GM18868 (cell line): ENCODE results near the gene PKP4.

ENCODE experiments used
- ATAC-seq: cut with Tn5 transposase; IDR thresholded peaks from one replicate; pipeline ENCODE4 v1.9.1; 2021; ENCODE audit warnings: mild to moderate bottlenecking, moderate library complexity; ENCODE audit not compliant: unreplicated experiment

Gene PKP4

DNA sequence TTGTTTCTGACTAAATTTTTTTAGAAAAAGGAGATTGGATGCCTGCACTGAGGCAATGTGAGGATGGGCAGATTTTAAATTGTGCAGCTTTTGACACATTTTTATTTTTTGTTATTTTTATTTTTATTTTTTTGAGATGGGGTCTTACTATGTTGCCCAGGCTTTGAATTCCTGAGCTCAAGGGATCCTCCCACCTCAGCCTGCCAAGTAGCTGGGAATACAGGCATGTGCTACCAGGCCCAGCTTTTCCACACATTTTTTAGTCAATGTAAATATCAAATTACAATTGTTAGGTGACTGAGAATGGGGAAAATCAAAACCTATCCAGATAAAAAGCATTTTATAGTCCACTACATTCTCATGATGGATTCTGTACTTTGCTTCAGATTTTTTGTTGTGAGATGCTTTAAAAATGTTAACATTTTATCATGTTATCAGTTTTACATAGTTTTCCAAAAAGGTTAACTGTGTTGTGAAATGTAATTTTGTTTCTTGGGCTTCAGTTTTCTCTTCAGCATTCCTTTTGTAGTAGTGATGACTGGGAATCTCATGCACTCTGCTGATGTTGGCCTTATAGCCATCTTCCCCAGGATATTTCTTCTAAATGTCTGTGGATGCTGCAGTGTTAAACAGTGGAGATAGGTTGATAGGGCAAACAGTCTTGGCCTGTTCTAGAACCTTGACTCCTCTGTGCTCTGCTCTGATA lies 41.4 kb downstream of the PKP4 start:
- ATAC-seq: no peak

DNA sequence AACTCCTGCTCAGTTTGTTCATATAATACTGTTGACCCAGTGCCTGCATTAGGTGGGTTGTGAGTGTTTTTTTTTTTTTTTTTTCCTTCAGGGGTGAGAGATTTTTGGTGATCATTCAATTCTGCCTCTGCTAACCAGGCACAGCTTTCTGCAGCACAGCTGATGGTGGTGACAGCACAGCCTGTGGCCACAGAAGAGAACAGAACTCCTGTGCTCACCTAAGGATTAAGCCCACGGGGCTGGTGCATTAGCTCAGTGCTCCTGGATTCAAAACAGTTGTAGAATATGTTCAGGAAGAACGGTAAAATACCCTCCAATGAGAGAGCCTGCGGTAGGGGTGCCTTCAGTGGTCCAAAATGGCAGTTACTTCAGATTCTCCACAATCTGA lies 42.0 kb downstream of the PKP4 start:
- ATAC-seq: peak; percentile 58

DNA sequence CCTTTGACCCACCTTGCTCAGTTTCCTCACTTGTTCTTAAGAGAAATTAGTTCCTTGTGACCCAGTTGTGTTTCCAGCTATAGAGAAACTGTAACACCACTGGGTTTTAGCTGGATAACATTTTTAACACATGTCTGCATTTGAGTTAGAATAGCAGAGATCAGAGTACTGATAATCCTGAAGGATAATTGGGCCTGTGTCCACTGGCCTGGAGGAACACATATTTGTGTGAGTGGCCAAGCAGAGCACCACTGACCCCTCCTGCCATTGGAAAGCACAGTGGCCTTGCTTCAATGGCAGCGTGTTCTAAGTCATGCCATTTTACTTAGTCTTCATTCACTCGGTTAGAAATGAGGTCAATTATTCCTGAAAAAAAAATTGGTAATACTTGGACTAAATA lies 42.6 kb downstream of the PKP4 start:
- ATAC-seq: no peak

DNA sequence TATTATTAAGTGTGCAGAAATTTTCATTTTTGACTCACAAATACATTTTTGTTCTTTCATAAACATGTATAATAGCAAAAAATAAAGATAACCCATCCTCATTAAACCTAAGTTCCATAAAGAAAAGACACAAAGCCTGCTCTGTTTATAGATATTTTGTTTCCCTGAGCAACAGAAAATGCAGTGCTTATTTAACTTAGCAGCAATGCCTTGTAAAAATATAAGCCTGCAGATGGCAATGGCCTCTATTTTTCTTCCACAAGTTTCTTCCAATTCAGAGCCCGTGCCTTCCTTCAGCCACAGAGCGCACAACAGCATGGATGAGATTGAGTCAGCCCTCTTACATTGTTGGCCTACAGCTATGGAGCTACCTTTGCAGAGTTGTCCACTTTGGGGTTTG lies 43.6 kb downstream of the PKP4 start:
- no peak for ATAC-seq

DNA sequence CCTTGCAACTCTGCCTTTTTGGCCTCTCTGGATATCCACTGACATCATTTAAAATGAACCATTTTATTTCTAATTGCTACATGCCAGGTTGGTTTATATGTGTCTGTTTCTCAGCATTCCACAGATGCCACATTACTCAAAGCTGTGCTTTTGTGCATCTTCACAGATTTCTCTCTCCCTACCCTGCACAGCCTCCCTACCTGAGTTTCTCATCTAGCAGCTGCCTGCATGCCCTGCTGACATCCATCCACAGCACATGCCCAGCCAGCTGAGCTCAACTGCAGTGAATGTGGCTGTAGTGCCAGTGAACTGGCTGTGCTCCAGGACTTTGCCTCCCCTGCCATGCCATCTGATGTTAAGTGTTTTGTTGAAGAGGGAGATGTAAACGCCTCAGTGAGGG lies 44.5 kb downstream of the PKP4 start:
- no peak for ATAC-seq

DNA sequence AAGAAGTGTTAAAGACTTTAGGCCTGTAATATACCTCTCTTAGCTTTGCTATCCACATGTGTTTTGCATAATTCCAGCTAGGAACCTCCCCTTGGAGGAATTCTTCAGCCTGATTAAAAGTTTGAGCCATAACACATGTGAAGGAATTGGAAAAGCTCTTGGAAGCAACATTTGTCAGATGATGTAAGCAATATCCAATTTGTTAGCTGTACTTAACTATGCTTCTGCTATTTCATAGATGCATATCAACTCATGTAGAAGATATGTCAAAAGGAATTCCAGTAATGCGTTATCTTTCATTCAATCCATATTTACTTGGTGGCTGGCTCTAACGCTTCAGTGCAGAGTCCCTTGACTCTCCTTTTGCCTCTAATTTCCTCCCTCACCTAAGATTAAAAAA lies 46.2 kb downstream of the PKP4 start:
- ATAC-seq: no peak

DNA sequence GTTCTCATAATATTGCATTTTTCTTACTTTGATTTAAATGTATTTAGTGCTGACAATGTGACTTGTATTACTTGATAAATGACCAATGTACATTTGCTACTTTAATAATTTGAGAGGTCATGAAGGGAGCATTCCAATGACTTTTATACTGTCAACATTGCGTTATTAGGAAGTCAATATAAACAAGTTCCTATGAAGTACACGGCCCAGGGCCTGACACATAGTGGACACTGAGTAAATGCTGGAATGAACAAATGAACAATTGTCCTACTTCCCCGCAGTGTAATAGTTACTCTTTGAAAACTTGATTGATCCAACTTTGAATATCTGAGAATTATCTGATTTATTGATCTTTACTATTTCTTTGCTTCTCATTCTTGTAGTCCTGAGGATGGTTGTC lies 47.3 kb downstream of the PKP4 start:
- no peak for ATAC-seq

DNA sequence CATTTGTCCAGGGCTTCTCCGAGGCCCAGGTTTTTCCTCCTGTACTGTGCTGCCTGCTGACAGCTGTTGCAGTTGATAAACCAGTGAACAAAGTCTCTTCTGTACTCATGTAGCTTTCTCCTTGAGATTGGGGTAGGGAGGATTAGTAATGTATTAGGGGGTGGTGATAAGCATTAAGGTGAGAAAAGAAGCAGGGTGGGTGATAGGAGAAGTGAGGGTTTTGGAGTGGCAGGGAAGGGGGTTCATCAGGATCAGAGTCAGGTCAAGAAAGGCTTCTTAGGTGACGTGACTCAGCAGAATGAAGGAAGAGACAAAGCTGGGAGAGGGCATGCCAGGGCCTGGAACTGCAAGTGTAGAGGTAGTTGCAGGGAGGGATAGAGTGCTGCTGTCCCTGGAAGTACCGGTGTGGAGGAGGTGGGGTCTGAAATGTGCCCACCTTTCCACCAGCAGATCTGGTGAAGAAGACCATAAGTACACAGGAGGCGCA lies 48.7 kb downstream of the PKP4 start:
- ATAC-seq: no peak

DNA sequence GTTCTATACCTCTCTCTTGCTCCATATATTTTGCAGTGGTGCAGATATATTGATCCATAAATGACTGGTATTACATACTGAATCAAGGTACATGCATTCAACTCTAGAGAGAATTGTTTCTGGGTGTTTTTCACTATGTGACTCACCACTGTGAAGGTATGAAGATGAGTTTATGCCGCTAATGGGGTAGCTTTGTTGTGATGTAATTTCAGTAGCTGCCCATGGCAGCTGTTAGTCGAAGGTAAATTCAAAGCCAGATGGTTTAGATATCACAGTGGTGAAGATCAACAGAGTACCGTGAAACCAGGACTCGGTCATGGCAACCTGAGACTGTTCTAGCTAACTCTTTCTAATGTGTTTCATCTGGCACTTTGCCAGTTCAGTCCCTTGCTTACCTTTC lies 50.4 kb downstream of the PKP4 start:
- ATAC-seq: peak; percentile 65

DNA sequence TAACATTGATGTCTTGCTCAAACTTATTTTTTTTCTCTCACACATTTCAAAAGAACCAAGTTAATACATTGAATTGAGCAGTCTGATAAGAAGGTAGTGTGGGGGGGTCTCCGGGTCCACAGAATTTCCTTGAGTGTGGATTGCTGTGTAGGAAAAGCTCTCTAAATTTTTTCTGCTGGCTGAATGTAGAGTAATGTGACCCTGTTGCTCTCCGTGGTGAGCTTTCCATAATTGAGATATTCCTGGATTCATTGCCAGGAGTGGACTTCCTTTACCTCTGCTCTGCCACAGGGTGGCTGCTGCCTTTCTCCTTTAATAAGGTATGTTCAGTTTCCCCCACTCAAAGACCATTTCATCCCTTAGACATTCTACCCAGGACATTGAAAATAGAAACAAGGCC lies 50.9 kb downstream of the PKP4 start:
- no peak for ATAC-seq

DNA sequence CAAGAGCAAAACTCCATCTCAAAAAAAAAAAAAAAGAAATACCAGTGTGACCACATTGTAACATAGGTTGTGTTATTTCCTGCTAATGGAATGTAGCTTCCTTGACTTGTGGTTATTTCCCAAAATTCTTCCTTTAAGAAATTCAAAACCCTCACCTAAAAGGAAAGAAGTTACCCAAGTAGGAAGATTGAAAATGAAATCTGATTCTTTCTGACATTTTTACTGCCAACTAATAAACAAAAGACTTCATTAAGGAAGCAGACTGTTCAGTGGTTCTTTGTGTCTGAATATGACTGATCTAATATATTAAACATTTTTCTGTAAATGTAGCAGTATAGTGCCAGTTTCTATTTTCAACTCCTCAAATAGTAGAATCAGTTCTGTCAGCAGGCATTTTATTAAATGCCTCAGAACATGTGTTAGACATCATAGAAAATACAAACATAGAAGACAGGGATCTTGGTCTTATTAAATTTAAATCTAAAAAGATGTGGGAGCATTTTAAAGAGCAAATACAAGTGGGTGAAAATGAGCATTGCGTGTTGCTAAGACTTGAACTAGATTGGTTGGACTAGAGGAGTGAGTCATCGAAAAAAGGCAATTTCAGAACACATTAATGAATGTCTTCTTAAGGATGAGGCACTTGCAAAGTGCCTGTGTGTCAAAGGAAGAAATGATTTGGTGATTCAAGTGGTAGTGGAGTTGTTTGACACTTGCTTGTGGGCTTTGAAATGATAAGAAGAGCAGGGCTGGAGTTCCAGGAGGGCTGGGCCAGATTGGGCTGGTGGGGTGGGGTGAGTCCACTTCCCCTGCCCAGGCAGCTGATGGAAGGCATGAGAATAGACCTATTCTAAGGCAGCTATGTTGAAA lies 53.4 kb downstream of the PKP4 start:
- ATAC-seq: no peak

DNA sequence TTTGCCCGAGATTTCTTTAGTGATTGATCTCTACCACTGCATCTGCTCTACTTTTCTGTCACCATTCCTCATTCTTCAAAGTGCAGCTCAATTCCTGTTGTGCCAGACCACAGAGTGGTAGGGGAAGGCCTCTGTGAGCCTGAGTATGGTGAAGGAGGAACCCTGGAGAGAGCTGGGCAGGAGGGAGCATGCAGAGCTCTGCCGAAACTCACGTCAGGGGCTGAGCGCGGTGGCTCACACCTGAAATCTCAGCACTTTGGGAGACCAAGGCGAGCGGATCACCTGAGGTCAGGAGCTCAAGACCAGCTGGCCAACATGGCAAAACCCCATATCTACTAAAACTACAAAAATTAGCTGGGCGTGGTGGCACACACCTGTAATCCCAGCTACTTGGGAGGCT lies 54.1 kb downstream of the PKP4 start:
- ATAC-seq: no peak

DNA sequence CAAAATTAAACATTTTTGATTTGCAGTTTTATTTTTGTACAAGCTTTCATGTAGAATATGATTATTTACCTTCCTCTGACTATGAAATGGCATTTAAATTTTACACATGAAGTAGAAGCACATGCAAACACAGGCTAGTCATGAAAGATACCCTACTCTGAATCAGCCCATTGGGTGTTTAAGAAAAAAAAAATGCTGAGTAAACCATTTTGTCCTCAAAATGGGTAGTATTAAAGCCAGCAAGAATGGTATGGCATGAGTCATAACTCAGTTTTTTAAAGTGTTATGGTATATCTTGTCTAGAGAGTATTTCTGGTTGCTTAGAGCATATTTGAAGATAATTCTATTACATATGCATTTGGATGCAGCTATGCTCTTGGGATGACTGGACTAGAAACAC lies 55.0 kb downstream of the PKP4 start:
- ATAC-seq: no peak

DNA sequence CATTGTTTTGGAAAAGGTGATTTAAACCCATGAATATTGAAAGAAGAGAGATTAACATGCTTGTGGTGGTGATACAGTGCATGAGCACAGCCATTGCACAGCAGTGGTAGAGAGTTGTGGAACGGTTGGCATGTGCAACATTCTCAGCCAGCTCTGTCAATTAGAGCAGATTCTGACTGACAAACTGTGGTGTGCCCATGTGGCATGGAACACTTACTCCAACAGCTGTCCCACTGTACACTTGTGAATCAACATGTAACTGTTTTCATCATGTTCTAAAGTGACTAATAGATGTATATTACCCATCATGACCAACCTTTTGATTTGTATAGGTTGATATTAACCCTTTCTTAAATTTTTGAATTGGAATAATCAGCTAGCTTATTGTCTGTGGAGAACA lies 55.6 kb downstream of the PKP4 start:
- no peak for ATAC-seq

DNA sequence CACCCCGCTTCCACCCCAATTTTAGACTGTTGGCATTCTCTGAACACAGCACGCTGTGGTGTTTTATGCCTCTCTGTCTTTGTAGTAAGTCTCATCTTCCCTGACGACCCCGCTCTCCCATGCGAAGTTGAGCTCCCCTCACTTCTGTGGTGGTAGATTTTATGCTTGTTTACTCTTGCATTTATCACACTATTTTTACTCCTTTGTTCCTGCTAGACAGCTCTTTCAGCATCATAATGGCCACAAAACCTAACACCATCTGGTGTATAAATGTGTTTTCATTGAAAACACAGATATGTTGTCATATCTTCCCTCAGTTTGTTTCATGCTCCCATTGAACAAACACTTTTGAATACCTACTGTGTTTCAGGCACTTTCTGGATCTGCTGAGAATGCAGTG lies 57.1 kb downstream of the PKP4 start:
- no peak for ATAC-seq

DNA sequence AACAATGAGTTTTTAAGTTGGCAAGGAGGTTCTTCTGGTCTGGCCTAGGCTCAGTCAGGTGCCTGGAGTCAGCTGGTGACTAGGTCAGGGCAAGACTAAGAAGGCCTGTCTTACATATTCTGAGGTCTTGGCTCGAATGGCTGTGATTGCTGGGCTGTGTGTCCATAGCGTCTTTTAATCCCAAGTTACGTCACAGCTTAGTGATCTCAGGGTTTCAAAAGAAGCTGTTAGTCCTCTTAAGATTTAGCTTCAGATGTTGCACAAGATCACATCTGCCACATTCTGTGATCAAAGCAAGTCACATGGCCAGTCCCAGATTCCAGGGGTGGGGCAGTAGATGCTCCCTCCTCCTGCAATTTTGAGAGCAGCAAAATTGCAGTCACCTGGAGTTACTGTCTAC lies 61.3 kb downstream of the PKP4 start:
- ATAC-seq: no peak

DNA sequence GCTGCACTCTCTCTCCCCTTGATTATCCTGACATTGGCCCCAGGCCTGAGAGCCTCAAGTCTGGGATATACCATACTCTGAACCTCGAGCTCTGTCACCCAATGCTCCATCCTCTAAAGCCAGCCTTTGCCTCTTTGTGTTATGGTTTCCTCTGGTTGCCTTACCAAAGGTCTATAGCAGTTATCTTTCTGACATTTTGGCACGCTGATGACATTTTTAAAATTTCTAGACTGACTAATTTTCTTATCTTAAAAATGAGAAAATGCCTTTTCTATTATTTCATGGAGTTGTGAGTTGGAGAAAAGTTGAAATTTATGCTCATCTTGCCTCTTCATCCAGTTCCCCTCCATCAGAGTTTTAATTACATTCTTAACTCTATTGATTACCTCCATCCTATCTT lies 62.7 kb downstream of the PKP4 start:
- ATAC-seq: no peak

DNA sequence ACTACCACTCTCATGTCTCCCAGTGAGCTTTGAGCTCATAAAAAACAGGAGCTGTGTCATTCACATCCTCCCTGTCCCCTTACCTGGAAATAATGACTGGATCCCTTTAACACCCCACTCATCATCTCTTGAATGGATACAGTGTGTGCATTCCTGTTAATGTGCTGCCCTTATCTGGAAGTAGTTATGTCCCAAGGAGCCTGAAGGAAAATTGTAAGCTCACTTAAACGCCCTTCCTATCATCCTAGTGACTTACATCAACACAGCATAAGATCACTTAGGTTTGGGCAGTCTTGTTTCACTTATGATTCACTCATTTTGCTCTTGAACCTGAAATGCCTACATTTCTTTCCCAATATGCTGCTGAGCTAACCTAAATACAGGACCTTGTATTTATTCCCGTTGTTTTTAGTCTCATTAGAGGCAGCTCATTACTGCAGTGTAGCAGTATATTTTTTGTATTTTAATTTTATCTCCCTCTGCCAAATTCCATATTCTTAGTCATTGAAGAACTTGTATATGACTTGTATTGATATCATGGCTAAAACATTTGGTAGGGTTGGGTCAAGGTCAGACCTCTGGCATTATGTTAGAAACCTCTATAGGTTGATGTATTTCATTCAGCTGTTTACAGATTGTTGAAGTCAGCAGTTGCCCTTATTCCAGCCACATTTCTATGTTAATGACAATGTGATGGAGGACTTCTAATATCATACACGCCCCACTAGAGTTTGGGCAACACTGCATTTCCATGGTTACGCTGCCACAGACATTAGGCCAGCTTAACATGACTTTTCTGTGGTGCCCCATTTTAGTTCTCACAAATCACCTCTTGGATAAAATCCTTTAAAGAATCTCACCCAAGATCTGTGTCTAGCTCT lies 72.9 kb downstream of the PKP4 start:
- no peak for ATAC-seq

DNA sequence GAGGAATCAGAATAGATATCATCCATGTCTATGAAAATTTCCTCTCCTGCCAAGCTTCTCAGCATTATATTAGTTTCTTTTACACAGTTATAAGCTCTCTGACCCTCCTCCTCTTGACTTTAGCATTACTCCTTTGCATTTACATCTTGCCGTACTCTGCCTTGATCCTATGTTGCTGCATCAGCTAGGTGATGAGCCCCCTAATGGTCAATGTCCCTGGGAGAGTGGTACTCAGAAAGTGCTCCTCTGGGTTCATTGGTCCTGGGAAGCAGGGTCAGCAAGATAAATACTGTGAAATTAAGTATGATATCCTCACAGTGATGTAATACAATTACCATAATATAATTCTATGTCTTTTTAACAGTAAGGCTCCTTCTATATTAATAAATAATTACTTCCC lies 74.1 kb downstream of the PKP4 start:
- ATAC-seq: no peak

DNA sequence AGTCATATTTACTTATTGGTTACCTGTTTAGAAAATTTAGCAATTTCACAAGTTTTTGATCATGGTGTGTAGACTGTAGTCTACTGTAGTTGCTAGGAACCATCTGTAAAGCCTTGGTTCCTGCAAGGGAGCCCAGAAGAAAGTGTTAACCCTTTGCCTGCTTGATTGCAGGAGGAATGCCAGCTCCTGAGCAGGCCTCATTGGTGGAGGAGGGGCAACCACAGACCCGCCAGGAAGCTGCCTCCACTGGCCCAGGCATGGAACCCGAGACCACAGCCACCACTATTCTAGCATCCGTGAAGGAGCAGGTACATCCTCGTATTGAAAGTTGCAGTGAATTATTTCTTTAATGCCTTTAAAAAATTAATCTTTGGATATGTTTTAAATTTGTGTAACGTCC lies 76.3 kb downstream of the PKP4 start:
- no peak for ATAC-seq
